Fibroblast of mammary gland (primary cell): Measurements from ENCODE around the gene TXLNB.

Experiments
- DNase-seq: peaks from one replicate; pipeline ENCODE4 v3.0.0-alpha.2; 2010; ENCODE audit warnings: low read depth
- H3K4me3 ChIP-seq: 2 replicates; pipeline ENCODE4 v1.5.1; 2011; ENCODE audit warnings: low read depth, mild to moderate bottlenecking, low read length, moderate library complexity; ENCODE audit not compliant: control insufficient read depth
- CTCF ChIP-seq: conservative IDR thresholded peaks from 2 replicates; pipeline ENCODE4 v1.5.1; 2011; ENCODE audit warnings: low read depth, low read length, inconsistent platforms; ENCODE audit not compliant: control insufficient read depth, insufficient read depth

Gene TXLNB

GRCh38 chr6:139278190-139278589, 13.6 kb downstream of the TXLNB start:
- no peak for DNase-seq
- no peak for TF ChIP-seq CTCF
- no peak overlapping the region for H3K4me3 ChIP-seq

- no peak for DNase-seq
- no peak overlapping the region for H3K4me3 ChIP-seq
- TF ChIP-seq CTCF = no peak
Measured at GRCh38 chr6:139277587-139277986, 14.2 kb downstream of the TXLNB start.

- no peak for TF ChIP-seq CTCF
Measured at GRCh38 chr6:139277161-139277560, 14.6 kb downstream of the TXLNB start.

GRCh38 chr6:139275279-139276055, 16.3 kb downstream of the TXLNB start:
- no peak overlapping the region for H3K4me3 ChIP-seq
- TF ChIP-seq CTCF = no peak
- DNase-seq = no peak

More at GRCh38 chr6:139277161-139277560, 14.6 kb downstream of the TXLNB start:
- H3K4me3 ChIP-seq = no peak overlapping the region
- DNase-seq = no peak

- DNase-seq = peak; percentile 48
- H3K4me3 ChIP-seq = no peak overlapping the region
- no peak for TF ChIP-seq CTCF
Measured at GRCh38 chr6:139271056-139271455, 20.7 kb downstream of the TXLNB start.

- H3K4me3 ChIP-seq = no peak overlapping the region
- DNase-seq = no peak
- TF ChIP-seq CTCF = no peak
Measured at GRCh38 chr6:139270249-139270648, 21.5 kb downstream of the TXLNB start.

- no peak overlapping the region for H3K4me3 ChIP-seq
- TF ChIP-seq CTCF = no peak
- DNase-seq = no peak
Measured at GRCh38 chr6:139265512-139266190, 26.1 kb downstream of the TXLNB start.
